SK-N-SH (cell line): Measurements from ENCODE around the gene PCDHGB6. TPM values are rescaled to one million over a fixed set of nuclear protein-coding genes. Genes with fewer than 3 reads are reported as not detected.

Experiments used
- CTCF ChIA-PET: fragments of 300-600, 350-600 bp; formaldehyde crosslinking; extraction: SDS; loops from one replicate; lab custom pipeline; 2021; lab: Yijun Ruan, JAX
- POLR2A ChIA-PET: fragments of 350-600 bp; sonication (Branson Sonifier 250); formaldehyde crosslinking; extraction: SDS; loops from one replicate; lab custom pipeline; 2020; ENCODE audit warnings: antibody characterized with exemption, inconsistent platforms; lab: Yijun Ruan, JAX
- DNase-seq: peaks from one replicate; pipeline ENCODE4 v3.0.0; 2012
- H2AFZ ChIP-seq: fragments of 200-600 bp; sonication (generic); 2 replicates; pipeline ENCODE4 v1.8.1; 2016; ENCODE audit warnings: antibody characterized with exemption, mild to moderate bottlenecking, low read depth
- H3F3A ChIP-seq: fragments of 200-600 bp; sonication (generic); replicated peaks from 2 replicates; pipeline ENCODE3; 2016; ENCODE audit warnings: antibody characterized with exemption, mild to moderate bottlenecking; ENCODE audit not compliant: insufficient read depth
- H3K27ac ChIP-seq, 2 experiments: fragments of 200-500 bp in 1 of 2; fragments of 200-600 bp in 1 of 2; sonication (Bioruptor generic) in 1 of 2; sonication (generic), shearing (Covaris generic) in 1 of 2; 2 replicates each; pipeline versions ENCODE4 v1.5.1 to v1.6.1; 2014 to 2016; ENCODE audit warnings: low read depth in 2 of 2, inconsistent platforms in 1 of 2, low read length in 1 of 2, mild to moderate bottlenecking in 1 of 2, mixed read lengths in 1 of 2
- H3K27me3 ChIP-seq: fragments of 200-600 bp; sonication (generic), shearing (Covaris generic); 2 replicates; pipeline ENCODE4 v1.6.1; 2016; ENCODE audit warnings: mixed run types; ENCODE audit not compliant: insufficient read depth
- H3K36me3 ChIP-seq, 2 experiments: fragments of 200-500 bp in 1 of 2; fragments of 200-600 bp in 1 of 2; sonication (Bioruptor generic) in 1 of 2; sonication (generic) in 1 of 2; replicated peaks in 1 of 2; 2 replicates each; pipeline versions ENCODE3 to v1.5.1; 2014 to 2016; ENCODE audit warnings: low read length in 1 of 2, mild to moderate bottlenecking in 1 of 2; ENCODE audit not compliant: insufficient read depth in 2 of 2, control insufficient read depth in 1 of 2
- H3K4me1 ChIP-seq, 2 experiments: fragments of 200-500 bp in 1 of 2; fragments of 200-600 bp in 1 of 2; sonication (Bioruptor generic) in 1 of 2; sonication (generic), shearing (Covaris generic) in 1 of 2; 2 replicates each; pipeline versions ENCODE4 v1.5.1 to v1.6.1; 2014 to 2016; ENCODE audit warnings: low read depth in 1 of 2, low read length in 1 of 2, mixed run types in 1 of 2; ENCODE audit not compliant: insufficient read depth in 2 of 2, control insufficient read depth in 1 of 2
- H3K4me2 ChIP-seq: fragments of 200-600 bp; sonication (generic), shearing (Covaris generic); 2 replicates; pipeline ENCODE4 v1.6.1; 2017; ENCODE audit warnings: mixed run types
- H3K4me3 ChIP-seq, 2 experiments: fragments of 200-500 bp in 1 of 2; fragments of 200-600 bp in 1 of 2; sonication (Bioruptor generic) in 1 of 2; sonication (generic), shearing (Covaris generic) in 1 of 2; 2 replicates each; pipeline versions ENCODE4 v1.5.1 to v1.8.1; 2014 to 2016; ENCODE audit warnings: low read depth in 2 of 2, inconsistent platforms in 1 of 2, low read length in 1 of 2, mild to moderate bottlenecking in 1 of 2, mixed read lengths in 1 of 2, moderate library complexity in 1 of 2
- H3K79me2 ChIP-seq: fragments of 200-600 bp; sonication (generic); 2 replicates; pipeline ENCODE4 v1.8.1; 2017; ENCODE audit warnings: mild to moderate bottlenecking; ENCODE audit not compliant: insufficient read depth
- H3K9ac ChIP-seq: fragments of 200-600 bp; sonication (generic); 2 replicates; pipeline ENCODE4 v1.6.1; 2017; ENCODE audit warnings: mixed run types
- H3K9me2 ChIP-seq: fragments of 200-600 bp; sonication (generic); 2 replicates; pipeline ENCODE4 v1.6.1; 2017; ENCODE audit warnings: mixed run types
- H3K9me3 ChIP-seq: fragments of 200-600 bp; sonication (generic); 2 replicates; pipeline ENCODE4 v1.6.1; 2017; ENCODE audit warnings: mixed run types, mild to moderate bottlenecking, moderate library complexity
- H4K20me1 ChIP-seq: fragments of 200-600 bp; sonication (generic); 2 replicates; pipeline ENCODE4 v1.6.1; 2017; ENCODE audit warnings: mild to moderate bottlenecking, mixed run types; ENCODE audit not compliant: insufficient read depth
- CHD2 ChIP-seq: fragments of 150-350 bp; IDR thresholded peaks from 2 replicates; pipeline ENCODE4 v1.6.1; 2018; ENCODE audit warnings: low read length; ENCODE audit not compliant: partially characterized antibody
- EP300 ChIP-seq, 2 experiments: IDR thresholded peaks; 2 replicates each; pipeline versions ENCODE4 v1.4.0 to v1.6.1; 2012; ENCODE audit warnings: borderline replicate concordance in 1 of 2, low read depth in 1 of 2, low read length in 1 of 2
- FOSL2 ChIP-seq: IDR thresholded peaks from 2 replicates; pipeline ENCODE4 v1.4.0; 2012; ENCODE audit warnings: low read depth, mild to moderate bottlenecking, moderate library complexity, borderline replicate concordance
- FOXJ3 ChIP-seq: sonication (generic); formaldehyde crosslinking; IDR thresholded peaks from 2 replicates; pipeline ENCODE4 v1.5.1; 2020; ENCODE audit warnings: mild to moderate bottlenecking, missing genetic modification reagents
- FOXM1 ChIP-seq: IDR thresholded peaks from 2 replicates; pipeline ENCODE4 v1.4.0; 2012; ENCODE audit warnings: low read depth, mild to moderate bottlenecking
- GABPA ChIP-seq: IDR thresholded peaks from 2 replicates; pipeline ENCODE4 v1.4.0; 2012; ENCODE audit warnings: low read depth, mild to moderate bottlenecking
- MAX ChIP-seq: IDR thresholded peaks from 2 replicates; pipeline ENCODE4 v1.4.0; 2012; ENCODE audit warnings: low read depth
- MEF2A ChIP-seq: IDR thresholded peaks from 2 replicates; pipeline ENCODE4 v1.4.0; 2012; ENCODE audit warnings: low read depth, borderline replicate concordance
- MXI1 ChIP-seq: IDR thresholded peaks from 2 replicates; pipeline ENCODE4 v1.6.1; 2012; ENCODE audit warnings: mild to moderate bottlenecking, low read depth, low read length, improper control_type of control experiment
- NRF1 ChIP-seq: IDR thresholded peaks from 2 replicates; pipeline ENCODE4 v1.6.1; 2012; ENCODE audit warnings: low read depth, mild to moderate bottlenecking, low read length
- PBX3 ChIP-seq: IDR thresholded peaks from 2 replicates; pipeline ENCODE4; 2012
- RAD21 ChIP-seq: IDR thresholded peaks from 2 replicates; pipeline ENCODE4 v1.6.1; 2012; ENCODE audit warnings: mild to moderate bottlenecking, low read length
- RXRA ChIP-seq: IDR thresholded peaks from 2 replicates; pipeline ENCODE4 v1.4.0; 2012; ENCODE audit warnings: low read depth, mild to moderate bottlenecking, borderline replicate concordance
- SIN3A ChIP-seq: IDR thresholded peaks from 2 replicates; pipeline ENCODE4 v1.6.1; 2012; ENCODE audit warnings: low read depth, mild to moderate bottlenecking, low read length, moderate library complexity, borderline replicate concordance
- SMC3 ChIP-seq: IDR thresholded peaks from 2 replicates; pipeline ENCODE4 v1.6.1; 2012; ENCODE audit warnings: low read depth, low read length, improper control_type of control experiment
- TAF1 ChIP-seq: IDR thresholded peaks from 2 replicates; pipeline ENCODE4 v1.6.1; 2012; ENCODE audit warnings: low read depth, mild to moderate bottlenecking, low read length, moderate library complexity, borderline replicate concordance
- TCF12 ChIP-seq: IDR thresholded peaks from 2 replicates; pipeline ENCODE4 v1.4.0; 2012
- TEAD4 ChIP-seq: IDR thresholded peaks from 2 replicates; pipeline ENCODE4 v1.4.0; 2012; ENCODE audit warnings: mild to moderate bottlenecking, borderline replicate concordance; ENCODE audit not compliant: insufficient read depth
- WGBS: methylation state at CpG from one replicate; pipeline ENCODE4 v1.1.6; 2017; ENCODE audit warnings: low lambda C conversion rate; 5-methylcytosine and 5-hydroxymethylcytosine counted together
- polyA plus RNA-seq, 3 experiments: library from polyadenylated mRNA; depleted of rRNA; stranded (reverse); fragments of >200 nt; gene quantifications; 2 replicates each; pipeline ENCODE4 v1.2.3, GENCODE V29; 2012
- TF ChIP-seq, protein P1 (sequence below): IDR thresholded peaks from 2 replicates; pipeline ENCODE4 v1.6.1; 2012; ENCODE audit warnings: mild to moderate bottlenecking, low read depth, low read length, moderate library complexity
- TF ChIP-seq, protein P2 (sequence below): IDR thresholded peaks from 2 replicates; pipeline ENCODE4 v1.4.0; 2012; ENCODE audit warnings: low read depth, borderline replicate concordance

PCDHGB6 gene
- polyA plus RNA-seq, 1 of the 3 experiments (the other 2 are of a cell fraction) = 0.18 TPM

DNA sequence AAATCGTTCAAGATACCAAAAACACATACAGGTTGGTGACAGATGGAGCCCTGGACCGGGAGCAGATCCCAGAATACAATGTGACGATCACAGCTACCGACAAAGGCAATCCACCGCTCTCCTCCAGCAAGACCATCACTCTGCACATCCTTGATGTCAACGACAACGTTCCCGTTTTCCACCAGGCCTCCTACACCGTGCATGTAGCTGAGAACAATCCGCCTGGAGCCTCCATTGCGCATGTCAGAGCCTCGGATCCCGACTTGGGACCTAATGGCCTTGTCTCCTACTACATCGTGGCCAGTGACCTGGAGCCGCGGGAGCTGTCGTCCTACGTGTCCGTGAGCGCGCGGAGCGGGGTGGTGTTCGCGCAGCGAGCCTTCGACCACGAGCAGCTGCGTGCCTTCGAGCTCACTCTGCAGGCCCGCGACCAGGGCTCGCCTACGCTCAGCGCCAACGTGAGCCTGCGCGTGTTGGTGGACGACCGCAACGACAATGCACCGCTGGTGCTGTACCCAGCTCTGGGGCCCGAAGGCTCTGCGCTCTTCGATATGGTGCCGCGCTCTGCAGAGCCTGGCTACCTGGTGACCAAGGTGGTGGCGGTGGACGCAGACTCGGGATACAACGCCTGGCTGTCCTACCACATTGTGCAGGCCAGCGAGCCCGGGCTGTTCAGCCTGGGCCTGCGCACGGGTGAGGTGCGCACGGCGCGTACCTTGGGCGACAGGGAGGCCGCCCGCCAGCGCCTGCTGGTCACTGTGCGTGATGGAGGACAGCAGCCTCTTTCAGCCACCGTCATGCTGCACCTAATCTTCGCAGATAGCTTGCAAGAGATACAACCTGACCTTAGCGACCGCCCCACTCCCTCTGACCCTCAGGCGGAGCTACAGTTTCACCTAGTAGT, 36.0 kb upstream of the PCDHGB6 start:
- Histone ChIP-seq H2AFZ (no peak overlapping the region), H3K27me3 (no peaks in the 10 kb centered on the region), H3K4me1 (no peaks in the 10 kb centered on the region), H3K4me2 (no peak overlapping the region), H3K9me3 (peaks cover 7% of the 10 kb centered on the region), H3K9ac (no peak overlapping the region), H4K20me1 (no peaks in the 10 kb centered on the region), H3K36me3 (peaks cover 0 to 16% of the 10 kb centered on the region in 2 experiments), H3F3A (no peaks in the 10 kb centered on the region), H3K79me2 (no peaks in the 10 kb centered on the region), H3K4me3 (no peak overlapping the region; a peak in 1 of 4 replicates), H3K9me2 (no peaks in the 10 kb centered on the region), H3K27ac (no peak overlapping the region)
- no peak for DNase-seq
- POLR2A ChIA-PET = no interaction called here
- WGBS = 85% methylated on average over 58 of the region's 69 CpGs
- CTCF ChIA-PET = interaction anchor here (0.7 to 2.8 kb wide), 6 partner anchors 11 to 192 kb away, joined by 3 to 11 read pairs (median 4); partner anchors contain the start of gene TAF7
- TF ChIP-seq CHD2 (no peak), NRF1 (no peak), FOXM1 (no peak), EP300 (IDR thresholded peaks at IDR 0.05; ENCODE audit: borderline replicate concordance in 1 of 2, low read depth in 1 of 2, low read length in 1 of 2) (no peak), RAD21 (no peak), MXI1 (no peak), TCF12 (no peak), SIN3A (no peak), MAX (no peak), RXRA (no peak), FOSL2 (no peak), PBX3 (no peak), SMC3 (no peak), FOXJ3 (CRISPR knock-in tag) (no peak), MEF2A (no peak), TEAD4 (no peak), GABPA (no peak), TAF1 (no peak)
- TF ChIP-seq, protein P1, sequence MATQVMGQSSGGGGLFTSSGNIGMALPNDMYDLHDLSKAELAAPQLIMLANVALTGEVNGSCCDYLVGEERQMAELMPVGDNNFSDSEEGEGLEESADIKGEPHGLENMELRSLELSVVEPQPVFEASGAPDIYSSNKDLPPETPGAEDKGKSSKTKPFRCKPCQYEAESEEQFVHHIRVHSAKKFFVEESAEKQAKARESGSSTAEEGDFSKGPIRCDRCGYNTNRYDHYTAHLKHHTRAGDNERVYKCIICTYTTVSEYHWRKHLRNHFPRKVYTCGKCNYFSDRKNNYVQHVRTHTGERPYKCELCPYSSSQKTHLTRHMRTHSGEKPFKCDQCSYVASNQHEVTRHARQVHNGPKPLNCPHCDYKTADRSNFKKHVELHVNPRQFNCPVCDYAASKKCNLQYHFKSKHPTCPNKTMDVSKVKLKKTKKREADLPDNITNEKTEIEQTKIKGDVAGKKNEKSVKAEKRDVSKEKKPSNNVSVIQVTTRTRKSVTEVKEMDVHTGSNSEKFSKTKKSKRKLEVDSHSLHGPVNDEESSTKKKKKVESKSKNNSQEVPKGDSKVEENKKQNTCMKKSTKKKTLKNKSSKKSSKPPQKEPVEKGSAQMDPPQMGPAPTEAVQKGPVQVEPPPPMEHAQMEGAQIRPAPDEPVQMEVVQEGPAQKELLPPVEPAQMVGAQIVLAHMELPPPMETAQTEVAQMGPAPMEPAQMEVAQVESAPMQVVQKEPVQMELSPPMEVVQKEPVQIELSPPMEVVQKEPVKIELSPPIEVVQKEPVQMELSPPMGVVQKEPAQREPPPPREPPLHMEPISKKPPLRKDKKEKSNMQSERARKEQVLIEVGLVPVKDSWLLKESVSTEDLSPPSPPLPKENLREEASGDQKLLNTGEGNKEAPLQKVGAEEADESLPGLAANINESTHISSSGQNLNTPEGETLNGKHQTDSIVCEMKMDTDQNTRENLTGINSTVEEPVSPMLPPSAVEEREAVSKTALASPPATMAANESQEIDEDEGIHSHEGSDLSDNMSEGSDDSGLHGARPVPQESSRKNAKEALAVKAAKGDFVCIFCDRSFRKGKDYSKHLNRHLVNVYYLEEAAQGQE = no peak
- TF ChIP-seq, protein P2, sequence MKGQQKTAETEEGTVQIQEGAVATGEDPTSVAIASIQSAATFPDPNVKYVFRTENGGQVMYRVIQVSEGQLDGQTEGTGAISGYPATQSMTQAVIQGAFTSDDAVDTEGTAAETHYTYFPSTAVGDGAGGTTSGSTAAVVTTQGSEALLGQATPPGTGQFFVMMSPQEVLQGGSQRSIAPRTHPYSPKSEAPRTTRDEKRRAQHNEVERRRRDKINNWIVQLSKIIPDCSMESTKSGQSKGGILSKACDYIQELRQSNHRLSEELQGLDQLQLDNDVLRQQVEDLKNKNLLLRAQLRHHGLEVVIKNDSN = no peak
